OCI-M1 (cell line): ENCODE data around the gene CARD16.
"Not testable (repeated sequence)": the region's sequence is repeated elsewhere in the genome, so short reads cannot be mapped to it uniquely, and the experiment has no call there.

ENCODE experiments used
- DNase-seq: peaks from one replicate; lab custom pipeline; 2025; lab: John Stamatoyannopoulos, UW

CARD16 gene

GRCh38 chr11:105049481-105049880 is 4.3 kb upstream of the CARD16 start:
- no peak for DNase-seq

DNA sequence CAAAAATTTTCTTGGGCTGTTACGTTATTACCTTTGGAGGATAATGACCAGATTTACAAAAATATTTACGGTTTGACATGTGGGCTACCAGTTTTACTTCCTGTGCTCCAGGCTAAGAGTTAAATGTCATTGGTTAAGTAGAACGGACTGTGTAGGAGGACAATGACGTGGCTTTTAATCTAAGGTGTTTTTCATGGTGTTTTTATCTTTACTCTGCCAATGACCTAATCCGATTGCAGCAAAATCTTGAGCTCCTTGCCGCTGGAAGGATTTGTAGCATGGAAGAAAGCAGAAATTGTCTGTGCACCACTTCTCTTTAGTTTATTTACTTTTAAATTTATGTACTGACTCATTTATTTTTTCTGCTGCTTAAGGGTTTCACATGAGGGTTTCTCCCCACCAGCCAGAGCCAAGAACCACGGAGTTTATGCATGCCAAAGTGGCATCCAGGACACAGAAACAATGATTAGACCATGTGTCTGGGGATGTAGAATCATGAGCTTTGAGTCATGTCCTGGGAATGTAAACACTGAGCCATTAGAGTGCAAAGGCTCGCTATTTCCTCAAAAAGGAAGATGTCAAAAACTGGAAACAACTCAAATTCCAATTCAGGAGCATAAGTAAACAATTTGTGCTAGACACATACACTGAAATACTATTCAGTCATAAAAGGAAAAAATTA is 1.9 kb upstream of the CARD16 start:
- DNase-seq: no peak

GRCh38 chr11:105045676-105046296 is 651 bp upstream of the CARD16 start:
- DNase-seq: no peak

- DNase-seq: no peak
These were observed 3.0 kb downstream of the CARD16 start for GRCh38 chr11:105042178-105042577.

GRCh38 chr11:105040703-105041102 is 4.4 kb downstream of the CARD16 start:
- no peak for DNase-seq

- DNase-seq: peak; percentile 48
These were observed 10.1 kb downstream of the CARD16 start, which contains the start of gene CASP1 for GRCh38 chr11:105034813-105035620. Gene CASP1 (minus strand): TSS chr11:105035144. CDS start chr11:105035113, 31 bp downstream.

DNA sequence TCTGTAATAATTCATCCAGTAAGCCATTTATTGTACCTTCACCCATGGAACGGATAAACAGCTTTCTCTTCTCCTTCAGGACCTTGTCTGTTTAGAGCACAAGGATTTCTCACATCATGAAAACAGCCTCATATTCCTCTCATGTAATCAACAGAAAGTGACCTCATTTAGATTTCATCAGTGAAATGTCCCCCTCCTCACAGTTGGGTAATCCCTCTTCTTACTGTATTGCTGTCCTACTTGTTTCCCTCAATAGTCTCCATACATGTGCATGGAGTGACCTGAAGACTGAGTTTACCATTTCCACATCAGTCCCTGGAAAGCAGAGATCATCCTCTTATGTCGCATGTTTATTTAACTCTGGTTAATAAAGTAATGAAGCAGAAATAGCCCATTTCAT is 10.7 kb downstream of the CARD16 start:
- not testable (repeated sequence) for DNase-seq

- no peak for DNase-seq
These were observed 11.4 kb downstream of the CARD16 start for GRCh38 chr11:105033781-105034180.

DNA sequence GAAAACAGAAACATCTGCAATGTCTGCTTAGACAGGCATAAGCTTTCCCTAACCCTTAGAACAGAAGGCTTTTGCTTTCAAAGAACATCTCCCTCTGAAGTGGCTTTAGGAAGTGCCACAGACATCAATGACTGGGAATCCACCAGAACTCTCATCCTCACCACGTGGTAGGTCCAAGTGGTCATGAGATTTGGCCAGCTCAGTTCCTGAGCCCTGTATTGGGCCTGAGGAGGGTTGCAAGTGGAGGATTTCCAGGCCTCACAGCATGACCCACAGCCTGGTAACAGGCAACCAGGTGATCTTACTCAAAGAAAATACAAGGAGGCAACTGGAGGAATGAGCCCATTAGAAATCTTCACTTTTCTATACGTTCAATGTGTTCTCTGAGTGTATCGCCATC is 11.8 kb downstream of the CARD16 start:
- DNase-seq: no peak

DNA sequence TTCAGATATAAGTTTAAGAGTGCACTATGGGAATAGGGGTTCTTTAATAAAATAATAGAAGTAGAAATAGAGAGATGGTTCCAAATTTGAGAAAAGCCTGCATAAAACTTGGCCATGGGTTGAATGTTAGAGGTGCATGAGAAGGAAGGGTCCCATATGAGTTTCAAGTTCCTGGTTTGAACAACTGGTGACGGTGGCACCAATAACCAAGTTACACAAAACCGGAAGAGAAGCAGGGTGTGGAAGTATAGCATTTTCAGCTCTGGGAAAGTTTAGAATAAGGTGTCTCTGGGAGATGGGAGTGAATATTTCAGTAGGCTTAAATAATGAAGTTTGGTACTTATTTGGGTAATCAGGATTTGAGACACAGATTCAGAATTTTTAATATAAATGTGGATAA is 12.6 kb downstream of the CARD16 start:
- DNase-seq: no peak

DNA sequence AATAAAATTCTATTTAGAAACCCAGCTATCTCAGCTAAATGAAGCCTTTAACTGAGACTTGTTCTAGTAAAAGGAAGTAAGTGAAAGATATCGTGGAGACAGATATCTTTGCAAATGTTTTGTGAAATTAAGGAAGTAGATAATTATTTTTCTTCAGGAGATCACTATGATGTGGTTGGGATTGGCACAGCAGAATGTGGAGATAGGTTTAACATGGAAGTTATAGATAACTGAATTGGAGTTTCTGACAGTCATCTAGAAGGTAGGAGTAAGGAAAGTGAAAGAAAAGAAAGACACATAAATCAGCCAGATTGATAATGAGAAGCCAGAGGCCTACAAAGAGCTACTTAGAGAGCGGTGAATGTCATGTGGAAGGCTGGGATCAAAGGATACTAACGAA is 17.5 kb downstream of the CARD16 start:
- peak; percentile 73 for DNase-seq

- DNase-seq: peak; percentile 31
These were observed 20.7 kb downstream of the CARD16 start for GRCh38 chr11:105024394-105024793.

DNA sequence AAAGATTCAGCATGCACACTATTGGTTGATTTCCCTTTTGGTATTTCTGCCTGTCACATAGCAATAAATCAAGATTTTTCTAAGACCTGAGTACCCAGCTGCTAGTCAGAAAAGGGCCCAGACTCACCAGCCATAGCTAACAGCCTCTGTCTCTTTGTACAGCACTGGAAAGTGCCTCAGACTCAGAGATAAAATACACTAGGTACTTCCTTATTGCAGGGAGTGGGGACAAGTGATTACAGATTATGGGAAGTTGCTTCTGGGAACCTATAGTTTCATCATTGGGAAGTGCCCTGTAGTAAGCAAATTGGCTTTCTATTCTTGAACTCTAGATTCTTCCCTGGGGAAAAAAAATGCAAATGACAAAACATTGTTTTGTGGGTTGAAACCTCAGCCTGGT is 22.1 kb downstream of the CARD16 start, which contains the start of gene CASP5:
CASP5 (minus strand) TSS at position 166 of the 400 bp plus-strand sequence; CDS start at position 134, 32 bp downstream.
- peak; percentile 73 for DNase-seq

DNA sequence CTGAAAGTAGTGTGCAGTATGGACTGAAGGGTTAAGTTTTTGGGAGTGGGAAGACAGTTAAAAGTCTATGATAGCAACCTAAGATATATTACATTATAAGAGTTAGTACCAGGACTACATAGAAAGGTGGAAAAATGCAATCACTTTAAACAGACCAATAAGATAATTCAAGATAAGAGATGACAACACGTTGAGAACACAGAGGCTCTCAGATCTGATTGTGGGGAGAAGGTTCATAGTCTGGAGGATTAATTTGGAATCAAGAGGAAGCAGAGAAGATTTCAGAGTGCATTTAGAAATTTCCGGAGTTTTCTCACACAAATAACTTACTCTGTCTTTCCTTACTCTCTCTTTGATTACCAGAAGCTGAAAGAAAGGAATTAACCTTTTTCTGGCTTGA is 22.6 kb downstream of the CARD16 start:
- no peak for DNase-seq

GRCh38 chr11:105007463-105007862 is 37.7 kb downstream of the CARD16 start:
- DNase-seq: no peak

GRCh38 chr11:105005451-105005845 is 39.7 kb downstream of the CARD16 start:
- no peak for DNase-seq

GRCh38 chr11:105004021-105004420 is 41.1 kb downstream of the CARD16 start:
- DNase-seq: no peak

- no peak for DNase-seq
These were observed 42.0 kb downstream of the CARD16 start for GRCh38 chr11:105003151-105003550.

GRCh38 chr11:105000797-105001196 is 44.3 kb downstream of the CARD16 start:
- peak; percentile 37 for DNase-seq

DNA sequence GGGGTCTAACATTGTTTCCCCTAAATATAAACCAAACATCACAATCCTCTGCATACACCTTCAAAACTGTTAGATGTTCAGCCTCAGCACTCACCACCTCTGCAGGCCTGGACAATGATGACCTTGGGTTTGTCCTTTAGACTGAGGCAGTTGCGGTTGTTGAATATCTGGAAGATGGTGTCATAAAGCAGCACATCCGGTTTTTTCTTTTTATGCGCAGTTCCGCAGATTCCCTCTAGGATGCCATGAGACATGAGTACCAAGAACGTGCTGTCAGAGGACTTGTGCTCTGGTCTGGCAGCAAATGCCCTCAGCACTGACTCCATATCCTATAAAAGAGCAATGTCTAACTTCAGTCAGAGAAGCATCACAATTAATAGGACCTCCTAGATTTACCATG is 45.0 kb downstream of the CARD16 start:
- DNase-seq: no peak

DNA sequence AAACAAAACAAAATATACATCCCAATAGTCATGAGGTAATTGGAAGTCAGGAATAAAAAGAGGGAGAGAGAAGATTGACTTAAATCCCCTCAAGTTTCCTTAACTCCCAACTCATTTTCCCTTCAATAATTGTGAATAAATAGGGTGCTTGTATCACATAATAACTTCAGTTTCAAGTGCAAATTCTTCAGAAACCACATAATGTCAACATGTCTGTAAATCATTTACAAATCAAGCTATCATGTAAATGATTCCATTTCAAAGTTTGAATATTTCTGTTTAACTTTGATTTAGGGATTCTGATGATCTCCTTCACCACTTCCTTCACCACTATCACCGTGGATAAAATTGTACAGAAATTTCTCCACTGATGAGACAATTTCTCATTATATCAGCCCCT is 45.4 kb downstream of the CARD16 start:
- DNase-seq: no peak

GRCh38 chr11:104997288-104997687 is 47.8 kb downstream of the CARD16 start:
- peak; percentile 54 for DNase-seq

- no peak for DNase-seq
These were observed 50.1 kb downstream of the CARD16 start for GRCh38 chr11:104995001-104995408.
